SK-N-SH (cell line): ENCODE data around the gene PHF21B.

Source experiments
- CTCF ChIP-seq: fragments of 200-600 bp; sonication (generic); IDR thresholded peaks from 2 replicates; pipeline ENCODE4 v1.6.1; 2017; ENCODE audit warnings: antibody characterized with exemption, mild to moderate bottlenecking, moderate library complexity
- EZH2phosphoT487 ChIP-seq: fragments of 200-600 bp; sonication (generic); IDR thresholded peaks from 2 replicates; pipeline ENCODE4 v1.6.1; 2017; ENCODE audit warnings: low read depth, mixed run types, mild to moderate bottlenecking, antibody characterized with exemption, moderate library complexity, borderline replicate concordance
- JUND ChIP-seq: IDR thresholded peaks from 2 replicates; pipeline ENCODE4 v1.4.0; 2012
- POLR2AphosphoS5 ChIP-seq: IDR thresholded peaks from 2 replicates; pipeline ENCODE4 v1.6.1; 2012; ENCODE audit warnings: low read depth, low read length
- RCOR1 ChIP-seq: fragments of 150-350 bp; IDR thresholded peaks from 2 replicates; pipeline ENCODE4 v1.6.1; 2017; ENCODE audit warnings: antibody characterized with exemption, low read length
- REST ChIP-seq: IDR thresholded peaks from 2 replicates; pipeline ENCODE4 v1.6.1; 2012; ENCODE audit warnings: mild to moderate bottlenecking, low read depth, low read length, moderate library complexity
- SIN3A ChIP-seq: IDR thresholded peaks from 2 replicates; pipeline ENCODE4 v1.6.1; 2012; ENCODE audit warnings: low read depth, mild to moderate bottlenecking, low read length, moderate library complexity, borderline replicate concordance
- TAF1 ChIP-seq: IDR thresholded peaks from 2 replicates; pipeline ENCODE4 v1.6.1; 2012; ENCODE audit warnings: low read depth, mild to moderate bottlenecking, low read length, moderate library complexity, borderline replicate concordance
- USF1 ChIP-seq: IDR thresholded peaks from 2 replicates; pipeline ENCODE4 v1.4.0; 2012; ENCODE audit warnings: low read depth, borderline replicate concordance

- TF ChIP-seq EZH2phosphoT487: no peak
- TF ChIP-seq USF1: no peak
- no peak for TF ChIP-seq CTCF
- no peak for TF ChIP-seq REST
- no peak for TF ChIP-seq POLR2AphosphoS5
- no peak for TF ChIP-seq RCOR1
- TF ChIP-seq SIN3A: no peak
- TF ChIP-seq TAF1: no peak
- TF ChIP-seq JUND: no peak
Measured at GRCh38 chr22:45014654-45015053, 4.8 kb upstream of the PHF21B start.
